Measurements from ENCODE around the gene CAMTA1.
A peak's percentile ranks its signal among the peaks of the same experiment; 100 is the strongest.

Gene CAMTA1

DNA sequence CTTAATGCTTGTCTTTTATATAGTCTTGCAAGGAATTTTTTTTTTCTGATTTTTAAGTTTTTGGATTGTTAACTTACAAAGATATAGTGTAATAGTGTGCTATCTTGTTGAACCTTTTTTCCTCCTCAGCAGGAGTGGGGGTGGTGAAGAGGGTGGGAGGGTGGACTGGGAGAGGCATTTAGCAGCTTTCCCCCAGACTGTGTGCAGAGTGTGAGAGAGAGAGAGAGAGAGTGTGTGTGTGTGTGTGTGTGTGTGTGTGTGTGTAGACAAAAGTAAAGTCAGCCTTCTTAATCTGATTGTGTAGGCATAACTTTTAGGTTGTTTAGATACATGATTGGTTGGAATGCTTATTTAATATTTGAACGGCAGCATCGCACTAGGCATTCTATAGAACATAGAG lies 4.9 kb downstream of the CAMTA1 start:
- TF ChIP-seq ESRRG (CRISPR knock-in tag; IDR thresholded peaks at IDR 0.05): no peak
- no peak for TF ChIP-seq BACH2 (CRISPR knock-in tag; IDR thresholded peaks at IDR 0.05; ENCODE audit: borderline replicate concordance)
- TF ChIP-seq, protein P1, sequence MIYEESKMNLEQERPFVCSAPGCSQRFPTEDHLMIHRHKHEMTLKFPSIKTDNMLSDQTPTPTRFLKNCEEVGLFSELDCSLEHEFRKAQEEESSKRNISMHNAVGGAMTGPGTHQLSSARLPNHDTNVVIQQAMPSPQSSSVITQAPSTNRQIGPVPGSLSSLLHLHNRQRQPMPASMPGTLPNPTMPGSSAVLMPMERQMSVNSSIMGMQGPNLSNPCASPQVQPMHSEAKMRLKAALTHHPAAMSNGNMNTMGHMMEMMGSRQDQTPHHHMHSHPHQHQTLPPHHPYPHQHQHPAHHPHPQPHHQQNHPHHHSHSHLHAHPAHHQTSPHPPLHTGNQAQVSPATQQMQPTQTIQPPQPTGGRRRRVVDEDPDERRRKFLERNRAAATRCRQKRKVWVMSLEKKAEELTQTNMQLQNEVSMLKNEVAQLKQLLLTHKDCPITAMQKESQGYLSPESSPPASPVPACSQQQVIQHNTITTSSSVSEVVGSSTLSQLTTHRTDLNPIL (CRISPR knock-in tag; IDR thresholded peaks at IDR 0.05; ENCODE audit: low read depth): no peak
- no peak for TF ChIP-seq RARB (CRISPR knock-in tag; IDR thresholded peaks at IDR 0.05)
- no peak for TF ChIP-seq ZNF70 (CRISPR knock-in tag; IDR thresholded peaks at IDR 0.05)
- no peak for TF ChIP-seq ZFP3 (CRISPR knock-in tag; IDR thresholded peaks at IDR 0.05)
- no peak for TF ChIP-seq ZNF8 (CRISPR knock-in tag; IDR thresholded peaks at IDR 0.05)
- TF ChIP-seq ZC3H10 (CRISPR knock-in tag; IDR thresholded peaks at IDR 0.05): no peak
- no peak for TF ChIP-seq PPARA (CRISPR knock-in tag; IDR thresholded peaks at IDR 0.05; ENCODE audit: borderline replicate concordance)
- TF ChIP-seq CSDC2 (CRISPR knock-in tag; IDR thresholded peaks at IDR 0.05): no peak
- no peak for TF ChIP-seq TSHZ2 (CRISPR knock-in tag; IDR thresholded peaks at IDR 0.05)
- TF ChIP-seq OSR1 (CRISPR knock-in tag; IDR thresholded peaks at IDR 0.05): no peak
- TF ChIP-seq ZNF565 (CRISPR knock-in tag; conservative IDR thresholded peaks at IDR 0.05; ENCODE audit: low read depth): no peak
- TF ChIP-seq CSRNP3 (CRISPR knock-in tag; IDR thresholded peaks at IDR 0.05): no peak
- no peak for TF ChIP-seq ISL1 (CRISPR knock-in tag; IDR thresholded peaks at IDR 0.05)
- no peak for TF ChIP-seq ARNTL (CRISPR knock-in tag; IDR thresholded peaks at IDR 0.05; ENCODE audit: borderline replicate concordance, low read depth)
- no peak for ATAC-seq

GRCh38 chr1:6794164-6794563 lies 8.9 kb downstream of the CAMTA1 start:
- TF ChIP-seq, protein P1 (CRISPR knock-in tag; IDR thresholded peaks at IDR 0.05; ENCODE audit: low read depth): no peak
- TF ChIP-seq GLIS3 (CRISPR knock-in tag; IDR thresholded peaks at IDR 0.05): no peak
- TF ChIP-seq ZNF8 (CRISPR knock-in tag; IDR thresholded peaks at IDR 0.05): no peak
- no peak for TF ChIP-seq TOX (CRISPR knock-in tag; IDR thresholded peaks at IDR 0.05; ENCODE audit: borderline replicate concordance)
- no peak for TF ChIP-seq TCF4 (CRISPR knock-in tag; IDR thresholded peaks at IDR 0.05; ENCODE audit: borderline replicate concordance)
- TF ChIP-seq ZNF70 (CRISPR knock-in tag; IDR thresholded peaks at IDR 0.05): no peak
- peak; percentile 60; the same call in 2 of the 3 replicates for ATAC-seq

DNA sequence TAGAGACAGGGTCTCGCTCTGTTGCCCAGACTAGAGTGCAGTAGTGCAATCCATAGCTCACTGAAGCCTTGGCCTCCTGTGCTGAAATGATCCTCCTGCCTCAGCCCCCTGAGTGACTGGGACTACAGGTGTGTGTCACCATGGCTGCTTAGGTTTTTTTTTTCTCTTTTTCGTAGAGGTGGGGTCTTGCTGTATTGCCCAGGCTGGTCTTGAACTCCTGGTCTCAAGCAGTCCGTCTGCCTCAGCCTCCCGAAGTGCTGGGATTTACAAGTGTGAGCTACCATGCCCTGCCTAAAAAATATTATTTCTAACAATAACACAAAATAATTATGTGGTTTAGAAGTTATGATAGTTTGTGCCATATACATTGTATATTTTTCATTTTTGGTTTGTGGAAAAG lies 9.9 kb downstream of the CAMTA1 start:
- ATAC-seq: no peak
- TF ChIP-seq ZC3H10 (CRISPR knock-in tag; IDR thresholded peaks at IDR 0.05) (no peak), ZNF565 (CRISPR knock-in tag; conservative IDR thresholded peaks at IDR 0.05; ENCODE audit: low read depth) (no peak), CSRNP3 (CRISPR knock-in tag; IDR thresholded peaks at IDR 0.05) (no peak), RARB (CRISPR knock-in tag; IDR thresholded peaks at IDR 0.05) (no peak), ZFP30 (CRISPR knock-in tag; IDR thresholded peaks at IDR 0.05) (no peak), BACH2 (CRISPR knock-in tag; IDR thresholded peaks at IDR 0.05; ENCODE audit: borderline replicate concordance) (no peak), PATZ1 (CRISPR knock-in tag; IDR thresholded peaks at IDR 0.05; ENCODE audit: borderline replicate concordance) (no peak), ARNTL (CRISPR knock-in tag; IDR thresholded peaks at IDR 0.05; ENCODE audit: borderline replicate concordance, low read depth) (no peak), POU6F1 (CRISPR knock-in tag; IDR thresholded peaks at IDR 0.05; ENCODE audit: borderline replicate concordance, low read depth) (no peak), OSR1 (CRISPR knock-in tag; IDR thresholded peaks at IDR 0.05) (no peak), GLIS3 (CRISPR knock-in tag; IDR thresholded peaks at IDR 0.05) (no peak), ZNF8 (CRISPR knock-in tag; IDR thresholded peaks at IDR 0.05) (no peak), CSDC2 (CRISPR knock-in tag; IDR thresholded peaks at IDR 0.05) (no peak), TOX (CRISPR knock-in tag; IDR thresholded peaks at IDR 0.05; ENCODE audit: borderline replicate concordance) (no peak)
- TF ChIP-seq, protein P1 (CRISPR knock-in tag; IDR thresholded peaks at IDR 0.05; ENCODE audit: low read depth): no peak
